HCT116 (cell line): ENCODE data around the gene C17orf100. TPM values are rescaled to one million over a fixed set of nuclear protein-coding genes. Genes with fewer than 3 reads are reported as not detected.

Source experiments
- ATAC-seq: fragments of 200-7000 bp; cut with Tn5 transposase; 2 replicates; pipeline ENCODE4 v1.9.1; 2020; ENCODE audit warnings: mild to moderate bottlenecking, moderate library complexity
- BruUV-seq: library from RNA; stranded (reverse); fragments of 400-500 nt; replicated peaks from 2 replicates; lab custom pipeline; 2021; lab: Mats Ljungman, UMichigan
- CTCF ChIA-PET: fragments of 300-600 bp; sonication (Branson Sonifier 250); formaldehyde crosslinking; loops from one replicate; lab custom pipeline; 2021; ENCODE audit warnings: antibody characterized with exemption; lab: Charles Lee
- POLR2A ChIA-PET: fragments of 300-600, 350-600 bp; sonication (Branson Sonifier 250); formaldehyde crosslinking; loops from one replicate; lab custom pipeline; 2021; ENCODE audit warnings: antibody characterized with exemption; lab: Charles Lee
- RAD21 ChIA-PET, 2 experiments: fragments of 300-600 bp; sonication (Branson Sonifier 250); formaldehyde crosslinking; loops; one replicate each; lab custom pipeline; 2023; ENCODE audit warnings: low total read pairs in 2 of 2; ENCODE audit not compliant: uncharacterized antibody in 2 of 2, unreplicated experiment in 2 of 2, low non-redundant PET in 1 of 2; lab: Charles Lee
- DNase-seq: peaks from one replicate; pipeline ENCODE4 v3.0.0-alpha.2; 2010; ENCODE audit warnings: low read depth, low spot score
- H2AFZ ChIP-seq: fragments of 200-600 bp; shearing (Covaris generic), sonication (generic); 2 replicates; pipeline ENCODE4 v1.6.1; 2017; ENCODE audit warnings: low read depth, mixed run types, mixed read lengths, antibody characterized with exemption, low read length; ENCODE audit not compliant: poor library complexity, severe bottlenecking
- H3K27ac ChIP-seq: 2 replicates; pipeline ENCODE4 v1.5.1; 2012; ENCODE audit warnings: low read depth, low read length
- H3K27me3 ChIP-seq: fragments of 200-600 bp; sonication (generic); 2 replicates; pipeline ENCODE4 v1.6.1; 2016; ENCODE audit warnings: mixed run types, low read length, mixed read lengths; ENCODE audit not compliant: insufficient read depth
- H3K36me3 ChIP-seq, 2 experiments: fragments of 200-500 bp in 1 of 2; fragments of 200-600 bp in 1 of 2; sonication (Bioruptor generic) in 1 of 2; sonication (generic) in 1 of 2; 2 replicates each; pipeline versions ENCODE4 v1.5.1 to v1.6.1; 2014 to 2016; ENCODE audit warnings: low read length in 2 of 2, inconsistent platforms in 1 of 2, mixed read lengths in 1 of 2, mixed run types in 1 of 2; ENCODE audit not compliant: insufficient read depth in 2 of 2, control insufficient read depth in 1 of 2
- H3K4me1 ChIP-seq, 2 experiments: fragments of 200-600 bp in 1 of 2; sonication (generic) in 1 of 2; 2 replicates each; pipeline versions ENCODE4 v1.5.1 to v1.6.1; 2012 to 2017; ENCODE audit warnings: low read length in 2 of 2, inconsistent platforms in 1 of 2, mild to moderate bottlenecking in 1 of 2, mixed read lengths in 1 of 2, mixed run types in 1 of 2, moderate library complexity in 1 of 2; ENCODE audit not compliant: insufficient read depth in 2 of 2, control insufficient read depth in 1 of 2
- H3K4me2 ChIP-seq: fragments of 200-600 bp; sonication (generic); 2 replicates; pipeline ENCODE4 v1.6.1; 2017; ENCODE audit warnings: mixed run types, low read length, mixed read lengths
- H3K4me3 ChIP-seq, 2 experiments: fragments of 200-600 bp in 1 of 2; sonication (generic) in 1 of 2; replicated peaks in 1 of 2; 2 replicates each; pipeline ENCODE4 v1.5.1; 2011 to 2016; ENCODE audit warnings: low read length in 2 of 2, control low read depth in 1 of 2, low read depth in 1 of 2, mild to moderate bottlenecking in 1 of 2, mixed read lengths in 1 of 2, mixed run types in 1 of 2
- H3K79me2 ChIP-seq: fragments of 200-600 bp; sonication (generic); 2 replicates; pipeline ENCODE4 v1.6.1; 2017; ENCODE audit warnings: mild to moderate bottlenecking, mixed run types, low read length, moderate library complexity, mixed read lengths; ENCODE audit not compliant: insufficient read depth
- H3K9ac ChIP-seq: fragments of 200-600 bp; sonication (generic); 2 replicates; pipeline ENCODE4 v1.6.1; 2016; ENCODE audit warnings: low read length, mixed read lengths
- H3K9me2 ChIP-seq: fragments of 200-600 bp; sonication (generic), shearing (Covaris generic); 2 replicates; pipeline ENCODE4 v1.6.1; 2017; ENCODE audit warnings: mixed run types, mild to moderate bottlenecking, moderate library complexity; ENCODE audit not compliant: insufficient read depth
- H3K9me3 ChIP-seq, 2 experiments: fragments of 200-500 bp in 1 of 2; fragments of 200-600 bp in 1 of 2; sonication (Bioruptor generic) in 1 of 2; sonication (generic) in 1 of 2; 2 replicates each; pipeline ENCODE4 v1.6.1; 2014 to 2017; ENCODE audit warnings: low read length in 2 of 2, mixed read lengths in 2 of 2, inconsistent platforms in 1 of 2, low read depth in 1 of 2, mild to moderate bottlenecking in 1 of 2, mixed run types in 1 of 2, moderate library complexity in 1 of 2; ENCODE audit not compliant: control insufficient read depth in 1 of 2, insufficient read depth in 1 of 2
- H4K20me1 ChIP-seq: fragments of 200-600 bp; sonication (generic), shearing (Covaris generic); 2 replicates; pipeline ENCODE4 v1.6.1; 2017; ENCODE audit warnings: mixed run types, mild to moderate bottlenecking, moderate library complexity; ENCODE audit not compliant: insufficient read depth
- CEBPB ChIP-seq: IDR thresholded peaks from 2 replicates; pipeline ENCODE4 v1.6.1; 2012; ENCODE audit warnings: low read depth
- EGR1 ChIP-seq: IDR thresholded peaks from 2 replicates; pipeline ENCODE4 v1.6.1; 2012; ENCODE audit warnings: low read depth
- EZH2 ChIP-seq: fragments of 200-600 bp; sonication (generic); IDR thresholded peaks from 2 replicates; pipeline ENCODE4 v1.6.1; 2017; ENCODE audit warnings: antibody characterized with exemption, mixed run types
- EZH2phosphoT487 ChIP-seq: fragments of 200-600 bp; IDR thresholded peaks from 2 replicates; pipeline ENCODE4 v1.6.1; 2018; ENCODE audit warnings: antibody characterized with exemption, borderline replicate concordance
- FOSL1 ChIP-seq: IDR thresholded peaks from 2 replicates; pipeline ENCODE4 v1.6.1; 2012; ENCODE audit warnings: low read depth
- JUND ChIP-seq: IDR thresholded peaks from 2 replicates; pipeline ENCODE4 v1.6.1; 2012
- POLR2A ChIP-seq: IDR thresholded peaks from 2 replicates; pipeline ENCODE4 v1.7.0; 2011; ENCODE audit warnings: borderline replicate concordance; ENCODE audit not compliant: insufficient read depth, insufficient read length; ENCODE audit errors: extremely low read depth
- POLR2AphosphoS5 ChIP-seq: IDR thresholded peaks from 2 replicates; pipeline ENCODE4 v1.6.1; 2011; ENCODE audit warnings: mild to moderate bottlenecking, low read depth, low read length, moderate library complexity
- RAD21 ChIP-seq: IDR thresholded peaks from 2 replicates; pipeline ENCODE4 v1.6.1; 2012; ENCODE audit warnings: low read depth, mild to moderate bottlenecking
- SRF ChIP-seq: IDR thresholded peaks from 2 replicates; pipeline ENCODE4 v1.6.1; 2012; ENCODE audit warnings: low read depth
- YY1 ChIP-seq: IDR thresholded peaks from 2 replicates; pipeline ENCODE4 v1.6.1; 2011; ENCODE audit warnings: low read length, low read depth, moderate library complexity, mild to moderate bottlenecking; ENCODE audit not compliant: insufficient replicate concordance; ENCODE audit errors: extremely low read depth
- ZFX ChIP-seq: fragments of 450-650 bp; IDR thresholded peaks from 2 replicates; pipeline ENCODE4 v1.6.1; 2017
- ZNF274 ChIP-seq: fragments of 200-500 bp; sonication (Bioruptor generic); IDR thresholded peaks from 2 replicates; pipeline ENCODE4 v1.6.1; 2014; ENCODE audit warnings: mild to moderate bottlenecking, low read depth, low read length, inconsistent platforms
- intact Hi-C: fragments of 100-400 bp; cut with micrococcal nuclease; formaldehyde crosslinking; loops from 2 replicates; pipeline ENCODE4 v1.10.0; 2022
- total RNA-seq: library from RNA; stranded (reverse); gene quantifications from one replicate; pipeline ENCODE4 v1.2.1, GENCODE V29; 2021; ENCODE audit not compliant: unreplicated experiment
- TF ChIP-seq, protein P1 (sequence below): IDR thresholded peaks from 2 replicates; pipeline ENCODE4 v1.6.1; 2011; ENCODE audit warnings: mild to moderate bottlenecking, low read length, moderate library complexity; ENCODE audit not compliant: insufficient replicate concordance; ENCODE audit errors: extremely low read depth
- TF ChIP-seq, protein P2 (sequence below), 3 experiments: fragments of 200-600 bp in 1 of 3; sonication (generic) in 1 of 3; IDR thresholded peaks in 2 of 3; conservative IDR thresholded peaks in 1 of 3; 2 replicates each; pipeline ENCODE4 v1.5.1; 2012 to 2017; ENCODE audit warnings: low read depth in 2 of 3, low read length in 2 of 3, antibody characterized with exemption in 1 of 3, borderline replicate concordance in 1 of 3, control low read depth in 1 of 3, mild to moderate bottlenecking in 1 of 3, mixed read lengths in 1 of 3, mixed run types in 1 of 3, moderate library complexity in 1 of 3; ENCODE audit not compliant: insufficient read depth in 1 of 3

C17orf100 gene
- total RNA-seq, 1 experiment from 2014 or later = 0.76 TPM

DNA sequence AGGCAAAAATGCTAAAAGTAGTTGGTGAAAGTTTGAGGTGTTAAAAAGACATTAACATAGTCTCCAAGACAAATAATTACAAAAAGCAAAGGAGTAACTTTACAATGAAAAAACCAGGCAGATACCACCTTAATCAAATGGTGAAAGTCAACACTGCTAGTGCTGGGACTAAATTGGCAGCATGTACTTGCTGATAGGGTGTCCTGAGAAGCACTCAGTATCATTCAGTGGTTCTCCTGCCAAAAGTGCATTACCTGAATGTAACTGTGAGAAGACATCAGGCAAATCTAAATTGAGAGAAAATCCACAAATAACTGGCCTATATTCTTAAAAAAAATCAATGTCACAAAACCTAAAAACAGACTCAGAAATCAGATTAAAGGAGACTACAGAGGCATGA, 19.0 kb upstream of the C17orf100 start:
- no peak overlapping the region for H2AFZ ChIP-seq
- intact Hi-C loops = no loop called here
- no TSS peak for BruUV-seq
- no peaks in the 10 kb centered on the region for H3K4me1 ChIP-seq
- no peak overlapping the region for H3K9ac ChIP-seq
- CTCF ChIA-PET = no interaction called here
- H3K79me2 ChIP-seq = peaks cover 12% of the 10 kb centered on the region; the same call in 1 of the 2 replicates
- POLR2A ChIA-PET = no interaction called here
- no peaks in the 10 kb centered on the region for H4K20me1 ChIP-seq
- H3K4me2 ChIP-seq = no peak overlapping the region
- no peaks in the 10 kb centered on the region for H3K27me3 ChIP-seq
- DNase-seq = no peak
- no peaks in the 10 kb centered on the region for H3K9me2 ChIP-seq
- H3K36me3 ChIP-seq = peaks cover 31 to 33% of the 10 kb centered on the region in 2 experiments; a peak in 3 of 4 replicates
- RAD21 ChIA-PET = no interaction called here
- H3K9me3 ChIP-seq = no peaks in the 10 kb centered on the region
- H3K4me3 ChIP-seq = no peak overlapping the region
- H3K27ac ChIP-seq = no peak overlapping the region
- no peak for TF ChIP-seq ZFX
- TF ChIP-seq, protein P1, sequence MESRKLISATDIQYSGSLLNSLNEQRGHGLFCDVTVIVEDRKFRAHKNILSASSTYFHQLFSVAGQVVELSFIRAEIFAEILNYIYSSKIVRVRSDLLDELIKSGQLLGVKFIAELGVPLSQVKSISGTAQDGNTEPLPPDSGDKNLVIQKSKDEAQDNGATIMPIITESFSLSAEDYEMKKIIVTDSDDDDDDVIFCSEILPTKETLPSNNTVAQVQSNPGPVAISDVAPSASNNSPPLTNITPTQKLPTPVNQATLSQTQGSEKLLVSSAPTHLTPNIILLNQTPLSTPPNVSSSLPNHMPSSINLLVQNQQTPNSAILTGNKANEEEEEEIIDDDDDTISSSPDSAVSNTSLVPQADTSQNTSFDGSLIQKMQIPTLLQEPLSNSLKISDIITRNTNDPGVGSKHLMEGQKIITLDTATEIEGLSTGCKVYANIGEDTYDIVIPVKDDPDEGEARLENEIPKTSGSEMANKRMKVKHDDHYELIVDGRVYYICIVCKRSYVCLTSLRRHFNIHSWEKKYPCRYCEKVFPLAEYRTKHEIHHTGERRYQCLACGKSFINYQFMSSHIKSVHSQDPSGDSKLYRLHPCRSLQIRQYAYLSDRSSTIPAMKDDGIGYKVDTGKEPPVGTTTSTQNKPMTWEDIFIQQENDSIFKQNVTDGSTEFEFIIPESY = no peak
- no peak for TF ChIP-seq RAD21
- no peak for TF ChIP-seq EZH2
- TF ChIP-seq, protein P2, sequence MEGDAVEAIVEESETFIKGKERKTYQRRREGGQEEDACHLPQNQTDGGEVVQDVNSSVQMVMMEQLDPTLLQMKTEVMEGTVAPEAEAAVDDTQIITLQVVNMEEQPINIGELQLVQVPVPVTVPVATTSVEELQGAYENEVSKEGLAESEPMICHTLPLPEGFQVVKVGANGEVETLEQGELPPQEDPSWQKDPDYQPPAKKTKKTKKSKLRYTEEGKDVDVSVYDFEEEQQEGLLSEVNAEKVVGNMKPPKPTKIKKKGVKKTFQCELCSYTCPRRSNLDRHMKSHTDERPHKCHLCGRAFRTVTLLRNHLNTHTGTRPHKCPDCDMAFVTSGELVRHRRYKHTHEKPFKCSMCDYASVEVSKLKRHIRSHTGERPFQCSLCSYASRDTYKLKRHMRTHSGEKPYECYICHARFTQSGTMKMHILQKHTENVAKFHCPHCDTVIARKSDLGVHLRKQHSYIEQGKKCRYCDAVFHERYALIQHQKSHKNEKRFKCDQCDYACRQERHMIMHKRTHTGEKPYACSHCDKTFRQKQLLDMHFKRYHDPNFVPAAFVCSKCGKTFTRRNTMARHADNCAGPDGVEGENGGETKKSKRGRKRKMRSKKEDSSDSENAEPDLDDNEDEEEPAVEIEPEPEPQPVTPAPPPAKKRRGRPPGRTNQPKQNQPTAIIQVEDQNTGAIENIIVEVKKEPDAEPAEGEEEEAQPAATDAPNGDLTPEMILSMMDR (IDR thresholded peaks at IDR 0.05 in 2 of 3, conservative IDR thresholded peaks at IDR 0.05 in 1 of 3; ENCODE audit: borderline replicate concordance in 1 of 3, insufficient read depth in 1 of 3, low read depth in 2 of 3, low read length in 2 of 3) = no peak
- TF ChIP-seq POLR2AphosphoS5 = no peak
- TF ChIP-seq EZH2phosphoT487 = no peak
- no peak for TF ChIP-seq YY1
- TF ChIP-seq ZNF274 = no peak
- TF ChIP-seq EGR1 = no peak
- no peak for TF ChIP-seq FOSL1
- TF ChIP-seq CEBPB = no peak
- no peak for TF ChIP-seq POLR2A
- no peak for TF ChIP-seq SRF
- TF ChIP-seq JUND = no peak
- no peak for ATAC-seq
